AG08396 (cell line): ENCODE data around the gene LMNTD1.

Experiments
- DNase-seq: peaks from one replicate; pipeline ENCODE4 v3.0.0; 2012; ENCODE audit warnings: low spot score, mixed read lengths

LMNTD1 gene

DNA sequence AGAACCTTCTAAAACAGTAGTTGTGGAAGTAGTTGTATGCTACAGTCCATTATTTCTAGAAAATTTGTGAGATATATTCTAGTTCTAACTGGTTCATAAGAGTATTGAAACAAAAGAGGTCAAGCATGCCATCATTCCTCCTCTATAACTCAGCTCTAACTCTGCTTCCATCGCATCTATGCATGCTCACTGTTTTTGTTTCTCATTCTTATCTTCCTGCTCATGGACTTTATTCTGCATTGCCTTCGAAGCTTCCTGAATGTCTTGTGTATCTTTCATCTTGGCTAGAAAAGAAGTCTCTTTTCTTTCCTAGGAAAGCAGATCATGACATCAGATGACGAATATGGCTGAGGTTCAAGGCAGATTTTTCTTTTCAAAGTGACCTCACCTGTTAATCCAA lies 402 bp downstream of the LMNTD1 start:
- DNase-seq = peak; percentile 29

DNA sequence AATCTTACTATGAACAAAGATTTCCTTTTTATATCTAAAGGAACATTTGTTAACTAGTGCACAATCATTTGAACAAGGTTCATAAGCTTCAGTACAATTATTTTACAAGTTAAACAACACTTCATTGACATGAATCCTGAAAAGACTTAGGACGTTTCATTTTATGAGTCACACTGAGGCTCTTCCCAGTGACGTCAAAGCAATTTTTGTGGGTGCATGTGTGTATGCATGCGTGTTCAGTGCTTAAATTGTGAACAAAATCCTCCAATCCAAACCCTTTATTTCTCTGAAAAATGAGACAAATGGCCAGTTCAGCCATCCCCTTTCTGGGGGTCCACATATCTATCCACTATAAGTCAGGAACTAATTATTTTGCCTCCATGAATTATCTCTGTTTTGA lies 2.9 kb downstream of the LMNTD1 start:
- no peak for DNase-seq

DNA sequence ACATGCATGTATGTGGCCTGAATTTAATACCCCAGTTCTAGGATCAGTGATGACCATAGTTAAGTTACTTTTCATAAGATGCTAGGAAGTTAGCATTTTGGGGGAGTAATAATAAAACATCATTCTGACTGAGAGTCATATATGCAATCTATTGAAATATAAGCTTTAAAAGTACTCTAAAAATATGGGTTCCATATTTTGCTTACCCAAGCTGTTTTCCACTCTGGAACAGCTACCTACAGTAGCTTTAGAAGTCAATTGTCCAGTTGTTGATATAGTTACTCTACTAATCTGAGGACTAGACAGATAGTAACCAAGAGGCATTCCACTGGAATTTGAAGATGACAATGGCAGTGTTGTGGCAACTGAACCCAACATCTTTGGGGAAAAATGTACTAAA lies 4.0 kb downstream of the LMNTD1 start:
- no peak for DNase-seq

DNA sequence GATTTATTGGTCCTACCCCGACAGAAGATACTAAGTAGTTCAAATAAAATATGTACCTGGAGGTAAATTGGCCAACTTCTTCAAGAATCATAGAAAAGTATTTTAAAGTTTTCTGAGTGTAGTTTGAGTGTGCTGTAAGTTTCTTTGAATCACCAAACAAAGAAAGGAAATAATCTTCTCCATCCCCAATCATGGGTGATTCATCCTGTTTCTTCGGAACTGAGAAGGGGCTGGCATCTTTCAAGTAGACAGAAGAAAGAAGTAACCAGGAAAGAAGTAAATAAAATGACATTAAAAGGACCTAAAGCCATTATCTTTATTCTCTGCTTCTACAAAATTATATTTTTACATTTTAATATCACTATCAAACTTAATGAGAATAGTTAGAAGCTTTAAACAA lies 6.8 kb downstream of the LMNTD1 start:
- DNase-seq = no peak

DNA sequence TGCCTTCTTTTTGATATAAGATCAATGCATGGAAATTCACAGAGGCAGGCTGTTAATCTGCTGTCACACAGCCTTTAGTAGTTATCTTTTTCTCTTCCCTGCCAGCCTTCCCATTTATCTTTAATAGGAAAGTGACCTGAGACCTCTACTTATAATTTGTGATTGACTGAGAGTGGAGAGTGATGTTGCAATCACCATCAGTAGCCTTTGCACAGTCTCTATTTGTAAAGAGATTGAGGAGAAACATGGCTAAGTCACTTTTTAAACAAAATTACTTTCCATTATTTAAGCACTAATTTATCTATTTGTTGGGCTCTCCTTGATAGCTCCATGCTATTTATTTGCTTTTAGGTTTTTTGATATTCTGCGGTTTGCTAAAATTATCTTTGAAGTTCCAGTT lies 19.9 kb downstream of the LMNTD1 start:
- no peak for DNase-seq

DNA sequence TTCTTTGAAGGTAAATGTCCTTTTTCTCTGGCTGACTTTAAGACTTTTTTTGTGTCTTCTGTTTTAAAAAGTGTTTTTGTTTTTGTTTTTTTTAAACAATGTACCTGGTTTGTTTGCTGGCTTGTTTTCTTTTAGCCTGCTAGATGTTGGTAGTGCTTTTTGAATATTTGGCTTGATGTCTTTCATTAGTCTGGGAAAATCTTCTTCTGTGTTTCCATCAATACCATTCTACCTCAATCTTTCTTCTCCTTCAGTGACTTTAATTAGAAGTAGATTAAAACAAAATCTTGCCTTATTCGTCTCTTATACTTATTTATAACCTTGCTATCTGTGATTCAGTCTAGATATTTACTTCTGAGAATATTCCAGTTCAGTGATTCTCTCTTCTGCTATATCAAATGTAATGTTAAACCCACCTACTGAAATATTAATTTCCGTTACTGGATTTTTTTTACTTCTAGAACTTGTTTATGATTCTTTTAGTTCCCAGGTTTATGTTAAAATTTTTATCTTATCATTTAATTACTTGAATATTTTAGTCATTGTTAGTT lies 21.5 kb downstream of the LMNTD1 start:
- no peak for DNase-seq

DNA sequence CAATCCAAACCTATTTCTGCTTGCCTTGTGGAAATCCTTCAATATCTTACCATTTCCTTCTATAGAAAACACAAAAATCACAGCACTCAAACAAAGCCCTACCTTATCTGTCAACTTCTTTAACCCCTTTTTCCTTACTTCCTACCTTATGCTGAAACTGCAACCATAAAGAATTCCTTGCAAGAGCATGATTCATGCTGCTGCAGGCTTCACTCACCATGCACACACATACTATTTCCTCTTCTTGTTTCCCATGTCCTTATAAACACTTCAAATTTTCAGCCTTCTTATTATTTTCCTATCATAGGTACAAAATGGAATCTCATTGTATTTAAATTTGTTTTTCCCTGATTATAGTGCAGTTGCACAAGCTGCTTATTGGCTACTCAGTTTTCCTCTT lies 23.3 kb downstream of the LMNTD1 start:
- peak; percentile 7 for DNase-seq

DNA sequence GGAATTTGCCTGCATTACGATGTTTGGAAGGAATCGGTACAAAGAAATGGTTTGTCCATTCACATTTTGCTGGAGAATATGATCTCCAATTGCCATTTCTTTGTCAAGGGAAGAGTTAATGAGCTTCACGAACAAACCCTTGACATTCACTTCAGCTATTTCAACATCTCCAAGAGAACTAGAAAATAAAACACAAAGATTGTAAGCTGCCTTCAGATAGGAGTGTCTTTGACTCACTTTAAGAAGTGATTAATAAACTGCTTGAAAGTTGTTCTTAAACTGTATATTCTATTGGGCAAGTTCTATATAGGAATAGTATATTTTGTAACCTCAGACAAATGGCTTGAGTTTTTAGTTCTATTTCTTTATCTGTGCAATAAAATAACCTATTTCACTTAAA lies 26.3 kb downstream of the LMNTD1 start:
- DNase-seq = no peak

DNA sequence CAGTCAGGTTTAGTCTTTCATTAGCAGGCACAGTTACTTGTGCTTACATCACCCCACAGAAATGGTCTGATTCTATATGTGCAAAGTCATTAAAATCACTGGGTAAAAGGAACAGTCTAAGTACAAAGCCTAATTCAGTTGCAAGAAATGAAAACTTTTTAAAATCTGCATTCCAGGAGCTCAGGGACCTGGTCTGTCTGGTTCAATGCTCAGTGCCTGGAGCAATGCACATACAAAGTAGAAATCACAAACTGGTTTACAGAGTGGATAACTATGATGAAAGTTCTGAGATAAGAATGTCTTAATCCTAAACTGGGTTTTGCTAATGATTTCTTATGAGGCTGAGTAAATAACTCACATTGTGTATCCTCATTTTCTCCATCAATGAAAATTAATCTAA lies 28.7 kb downstream of the LMNTD1 start:
- DNase-seq = no peak

DNA sequence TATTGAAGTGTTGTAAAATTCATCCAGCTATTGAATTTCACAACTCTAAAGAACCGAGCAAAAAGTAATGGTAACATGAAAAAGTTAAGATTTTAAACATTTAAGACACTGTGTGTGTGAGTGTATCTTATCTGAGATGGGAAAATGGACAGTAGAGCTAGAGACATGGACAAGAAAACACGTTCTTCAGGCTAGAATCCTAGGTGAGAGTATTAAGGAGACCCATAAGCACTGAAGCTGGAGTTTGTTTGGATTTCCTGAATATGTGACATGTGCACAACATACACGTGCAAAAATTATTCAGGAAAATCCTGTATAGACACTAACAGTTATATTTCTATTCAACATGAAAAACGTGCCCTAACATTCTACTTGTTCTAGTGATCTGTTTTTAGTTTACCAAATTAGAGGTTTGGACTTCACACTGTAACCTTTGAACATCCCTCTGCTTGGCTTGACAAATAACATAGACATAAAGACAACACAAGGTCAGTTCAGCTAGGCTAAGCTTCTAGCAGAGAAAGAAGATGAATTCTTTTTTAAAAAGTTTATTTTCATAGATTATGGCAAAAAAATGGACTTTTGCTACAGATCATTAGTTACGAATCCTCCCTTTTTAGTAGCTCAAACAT lies 31.3 kb downstream of the LMNTD1 start:
- DNase-seq = no peak

DNA sequence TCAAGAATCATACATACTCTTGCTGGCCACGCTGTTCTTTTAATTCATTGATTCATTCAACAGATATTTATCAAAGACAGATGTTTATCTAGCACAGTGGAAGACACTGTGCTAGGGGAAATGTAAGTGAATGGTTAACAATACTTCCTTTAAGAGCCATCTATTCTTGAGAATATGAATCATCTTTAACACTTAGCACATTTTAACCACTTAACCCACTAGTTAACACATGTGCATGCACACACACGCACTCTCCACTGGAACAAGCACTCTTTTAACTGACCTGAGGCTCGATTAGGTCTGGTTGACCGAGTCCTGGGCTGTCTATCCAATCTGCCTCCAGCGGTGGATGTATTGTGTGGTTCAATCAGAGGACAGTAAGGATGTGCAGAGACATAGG lies 34.6 kb downstream of the LMNTD1 start:
- peak; percentile 5 for DNase-seq

DNA sequence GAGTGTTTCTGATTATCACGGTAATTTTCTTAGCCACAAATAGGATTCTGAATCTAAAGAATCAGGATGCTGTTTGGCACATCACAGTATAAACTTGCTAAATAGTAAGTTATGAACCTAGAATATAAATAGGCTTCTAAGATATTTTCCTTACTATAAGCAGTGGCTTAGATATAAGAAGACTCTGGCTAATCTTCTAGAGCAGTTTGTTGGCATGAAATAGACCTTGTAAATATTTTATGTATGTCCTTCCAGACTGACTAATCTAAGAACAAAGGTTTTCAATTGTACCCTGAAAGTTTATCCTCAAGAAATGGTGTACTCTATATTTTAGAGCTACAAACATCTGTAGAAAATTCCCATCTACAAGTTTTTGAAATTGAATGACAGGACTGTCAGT lies 48.3 kb downstream of the LMNTD1 start:
- DNase-seq = no peak

DNA sequence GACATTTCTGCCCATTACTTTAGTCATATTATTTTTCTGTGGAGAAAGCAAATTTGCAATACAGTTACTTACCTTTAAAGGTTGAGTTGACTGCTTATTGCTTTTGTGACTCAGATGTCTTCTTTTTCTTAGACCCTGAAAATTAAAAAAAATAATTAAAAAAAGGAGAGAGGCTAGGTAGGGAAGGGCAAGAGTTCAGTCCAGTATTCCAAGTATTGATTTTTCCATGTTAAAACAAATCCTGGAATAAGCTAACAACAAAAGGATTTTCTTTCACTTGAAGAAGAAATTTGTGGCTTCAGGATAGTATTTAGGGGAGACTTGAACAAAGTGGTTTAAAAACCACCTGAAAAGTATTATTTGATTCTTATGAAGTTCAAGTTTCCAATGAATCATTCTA lies 49.4 kb downstream of the LMNTD1 start:
- DNase-seq = no peak

DNA sequence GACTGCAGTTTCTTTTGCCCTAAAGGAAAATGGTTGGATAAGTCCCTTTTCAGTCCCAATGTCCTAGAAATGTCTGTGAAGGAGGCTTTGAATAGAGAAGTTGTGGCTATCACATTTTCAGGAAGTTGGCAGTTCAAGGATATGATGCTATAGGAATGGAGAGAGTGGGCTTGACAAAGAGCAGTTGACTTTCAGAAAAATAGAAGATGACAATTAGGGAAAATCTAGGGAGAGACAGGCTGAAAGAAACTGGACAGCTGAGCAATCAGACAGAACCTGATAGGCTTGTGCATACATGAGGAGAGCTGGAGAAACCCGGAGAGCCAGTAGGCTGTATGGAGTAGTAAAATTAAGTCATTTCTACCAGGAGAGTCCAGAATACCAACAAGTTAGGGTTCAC lies 50.5 kb downstream of the LMNTD1 start:
- no peak for DNase-seq

DNA sequence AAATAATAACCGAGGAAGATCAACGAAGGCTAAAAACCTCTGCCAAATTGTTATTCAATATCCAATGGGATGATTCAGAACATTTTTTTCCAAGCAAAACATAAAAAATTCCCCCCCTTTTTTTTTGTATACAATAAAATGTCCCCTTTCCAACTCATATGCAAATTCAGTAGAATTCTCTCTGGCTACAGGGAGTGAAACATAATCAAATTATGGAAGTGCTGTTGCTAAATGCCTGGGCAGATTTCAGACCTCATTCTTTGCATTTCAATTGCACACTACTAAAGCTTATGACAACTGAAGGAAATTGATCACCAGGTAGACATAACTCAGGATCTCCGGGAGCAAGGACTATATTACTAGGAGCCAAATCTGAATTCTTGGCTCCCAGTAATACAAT lies 51.0 kb downstream of the LMNTD1 start:
- DNase-seq = no peak

DNA sequence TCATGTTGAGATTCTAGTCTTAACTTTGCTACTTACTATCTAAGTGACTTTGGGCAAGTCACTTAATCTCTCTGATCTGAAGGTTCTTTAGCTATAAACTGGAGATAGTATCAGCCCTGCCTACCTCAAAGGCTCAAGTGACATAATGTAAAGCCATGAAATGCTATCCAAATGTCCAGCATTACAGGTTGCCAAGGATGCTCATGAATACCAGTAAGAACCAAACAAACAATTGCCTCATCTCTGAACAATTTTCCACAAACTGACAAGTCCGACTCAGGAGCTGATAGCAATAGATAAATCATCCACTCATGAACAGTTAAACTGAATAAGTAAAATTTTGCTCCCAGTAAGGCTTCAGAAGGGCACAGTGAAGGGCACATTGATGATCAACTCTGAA lies 51.5 kb downstream of the LMNTD1 start:
- DNase-seq = no peak

DNA sequence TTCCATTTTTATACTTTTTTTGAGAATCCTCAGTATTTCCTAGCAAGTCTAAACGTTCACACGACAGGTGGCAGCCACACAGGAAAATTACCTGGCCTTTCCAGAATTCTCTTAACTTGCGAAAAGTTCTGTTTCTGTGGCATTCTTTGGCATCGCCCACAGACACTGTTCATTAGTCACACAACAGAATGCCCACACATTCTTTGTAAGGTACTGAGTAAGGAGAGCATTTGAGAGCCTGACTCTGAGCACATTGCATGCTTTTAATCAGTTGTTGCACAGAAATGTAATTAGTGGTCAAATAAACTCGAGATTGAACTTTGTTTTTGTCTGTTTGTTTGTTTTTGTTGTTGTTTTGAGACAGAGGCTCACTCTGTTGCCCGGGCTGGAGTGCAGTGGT lies 52.4 kb downstream of the LMNTD1 start:
- no peak for DNase-seq

DNA sequence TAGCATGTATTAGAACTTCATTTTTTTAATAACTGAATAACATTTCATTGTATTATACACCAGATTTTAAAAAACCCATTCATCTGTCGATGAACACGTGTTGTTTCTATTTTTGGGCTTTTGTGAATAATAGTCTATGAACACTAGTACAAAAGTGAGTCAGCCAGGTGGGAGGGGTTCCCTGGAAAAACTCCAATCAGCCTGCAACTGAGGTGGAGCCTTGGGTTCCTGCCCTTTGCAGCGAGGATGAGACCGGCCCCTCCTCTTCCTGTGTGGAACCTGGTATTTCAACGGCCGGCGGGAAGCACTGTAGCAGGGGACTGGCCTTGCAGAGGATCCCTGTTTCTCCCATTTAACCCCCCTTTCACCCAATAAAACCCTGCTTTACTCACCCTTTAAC lies 56.1 kb downstream of the LMNTD1 start:
- DNase-seq = no peak

DNA sequence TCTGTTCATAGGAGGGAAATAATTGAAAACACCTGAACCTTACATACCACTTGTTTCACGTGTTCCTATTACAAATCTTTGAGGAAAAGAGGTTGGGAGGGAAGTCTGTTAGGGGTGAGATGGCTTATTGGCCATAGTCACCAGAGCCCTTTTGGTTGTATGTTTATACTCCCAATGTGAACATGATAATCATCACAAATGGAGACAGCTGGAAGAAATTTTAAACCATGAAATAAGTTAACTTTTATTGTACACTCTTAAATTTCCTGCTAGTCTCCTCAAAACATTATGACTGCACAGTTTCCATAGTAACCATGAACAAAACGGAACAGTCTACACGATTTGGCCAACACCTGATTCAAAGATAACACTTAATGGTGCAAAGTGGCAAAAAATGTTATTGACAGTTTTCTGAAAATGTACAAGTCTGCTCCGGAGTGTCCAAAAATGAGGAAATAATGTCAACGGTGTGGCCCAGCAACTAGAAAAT lies 56.9 kb downstream of the LMNTD1 start:
- no peak for DNase-seq

DNA sequence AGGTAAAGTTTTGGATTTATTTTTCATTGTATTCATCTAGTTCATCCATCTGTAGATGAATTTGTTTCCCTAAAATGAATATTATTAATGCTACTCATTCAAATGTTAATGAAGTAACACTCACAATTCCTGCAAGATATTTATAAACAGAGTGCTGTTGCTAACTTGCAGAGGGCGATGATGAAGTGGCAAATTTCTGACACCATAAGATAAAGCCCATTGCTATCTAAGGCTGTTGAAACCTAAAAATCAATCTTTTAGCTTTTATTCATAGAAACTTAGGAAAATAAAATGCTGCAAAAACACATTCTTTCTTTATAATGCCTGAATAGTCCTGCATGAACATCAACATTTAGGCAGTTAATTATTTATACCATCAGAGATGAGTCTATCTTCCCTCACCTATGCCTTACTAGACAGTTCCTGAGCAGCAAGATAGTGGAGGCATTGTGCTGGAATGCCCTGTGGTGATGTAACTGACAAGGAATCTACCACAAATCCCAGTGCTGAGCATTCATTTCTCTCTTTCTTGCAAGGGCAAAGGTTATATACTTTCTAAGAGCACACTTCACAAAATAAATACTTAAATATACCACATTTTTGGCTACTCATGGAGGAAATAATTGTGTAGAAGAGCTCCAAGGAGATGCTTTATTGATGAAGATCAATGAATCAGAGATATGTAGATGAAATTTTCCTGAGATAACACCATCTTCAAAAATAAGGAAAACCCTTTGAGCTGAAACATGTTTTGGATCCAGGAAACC lies 57.6 kb downstream of the LMNTD1 start:
- peak; percentile 52 for DNase-seq

DNA sequence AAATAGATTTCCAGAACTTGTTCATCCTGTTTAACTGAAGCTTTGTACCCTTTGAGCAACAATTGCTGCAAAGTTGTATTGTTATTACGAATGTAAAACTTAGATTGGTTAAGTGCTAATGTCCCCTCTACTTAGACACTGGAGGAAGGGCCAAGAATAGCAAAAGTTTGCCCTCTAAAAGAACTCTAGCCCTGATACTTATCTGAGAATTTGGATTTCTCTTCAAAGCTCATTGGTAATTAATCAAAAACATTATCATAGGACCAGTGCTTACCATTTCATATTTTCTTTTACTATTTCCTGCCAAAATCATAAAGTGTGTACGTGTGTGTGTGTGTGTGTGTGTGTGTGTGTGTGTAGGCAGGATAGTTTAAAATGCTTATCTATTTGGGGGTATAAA lies 58.2 kb downstream of the LMNTD1 start:
- no peak for DNase-seq

DNA sequence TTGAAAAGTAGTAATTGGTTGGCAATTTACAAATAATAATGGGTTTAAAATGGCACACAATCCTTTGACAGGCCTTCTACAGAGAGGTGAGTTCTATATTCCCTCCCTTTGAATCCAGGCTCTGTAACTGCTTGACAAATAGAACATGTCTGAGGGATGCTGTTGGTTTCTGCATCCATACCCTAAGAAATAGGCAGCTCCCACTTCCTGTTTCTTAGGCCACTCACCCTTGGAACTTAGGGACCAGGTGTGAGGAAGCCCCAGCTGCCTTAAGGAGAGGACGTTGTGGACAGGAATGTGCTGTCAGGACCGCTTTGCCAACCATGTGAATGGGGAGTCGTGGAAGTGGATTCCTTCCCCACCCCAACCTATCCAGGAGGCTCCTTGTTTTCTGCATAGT lies 59.4 kb downstream of the LMNTD1 start:
- no peak for DNase-seq
